SH-SY5Y (cell line): ENCODE measurements around the gene MSH5.

Experiments used
- GATA2 ChIP-seq: IDR thresholded peaks from 2 replicates; pipeline ENCODE4 v1.6.1; 2011; ENCODE audit warnings: mild to moderate bottlenecking, low read depth, low read length
- GATA3 ChIP-seq: IDR thresholded peaks from 2 replicates; pipeline ENCODE4 v1.6.1; 2011; ENCODE audit warnings: low read depth, mild to moderate bottlenecking, low read length, moderate library complexity

DNA sequence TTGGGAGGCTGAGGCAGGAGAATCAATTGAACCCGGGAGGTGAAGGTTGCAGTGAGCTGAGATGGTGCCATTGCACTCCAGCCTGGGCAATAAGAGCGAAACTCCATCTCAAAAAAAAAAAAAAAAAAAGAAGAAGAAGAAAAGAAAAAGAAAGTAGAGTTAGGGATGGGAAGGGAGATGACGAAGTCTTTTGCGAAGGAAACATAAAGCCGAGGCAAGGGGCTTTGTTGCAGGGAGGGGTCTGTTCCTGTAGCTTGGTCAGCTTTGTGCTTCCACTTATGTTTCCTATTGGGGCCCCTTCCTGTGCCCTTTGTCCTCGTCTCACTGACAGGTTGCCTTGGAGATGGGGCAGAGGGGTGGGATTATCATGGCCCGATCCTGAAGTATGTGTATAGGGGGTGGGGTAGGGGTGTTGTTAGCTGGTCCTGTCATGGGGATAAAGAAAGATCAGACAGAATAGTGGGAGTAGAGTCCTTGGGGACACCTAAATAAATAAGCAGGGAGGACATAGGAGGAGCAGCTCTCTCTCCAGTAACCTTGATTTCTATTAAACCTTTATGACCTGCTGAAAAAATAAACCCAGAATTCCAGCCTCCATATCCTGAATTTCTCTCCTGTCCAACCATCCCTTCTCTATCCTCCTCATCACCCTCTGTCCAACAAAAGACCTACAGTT, 2.4 kb upstream of the MSH5 start:
- TF ChIP-seq GATA2, result no peak
- no peak for TF ChIP-seq GATA3
